AG08396 (cell line): Measurements from ENCODE around the gene VAV3.
A peak's percentile ranks its signal among the peaks of the same experiment; 100 is the strongest.

Experiments used
- DNase-seq: peaks from one replicate; pipeline ENCODE4 v3.0.0; 2012; ENCODE audit warnings: low spot score, mixed read lengths

Gene VAV3

DNA sequence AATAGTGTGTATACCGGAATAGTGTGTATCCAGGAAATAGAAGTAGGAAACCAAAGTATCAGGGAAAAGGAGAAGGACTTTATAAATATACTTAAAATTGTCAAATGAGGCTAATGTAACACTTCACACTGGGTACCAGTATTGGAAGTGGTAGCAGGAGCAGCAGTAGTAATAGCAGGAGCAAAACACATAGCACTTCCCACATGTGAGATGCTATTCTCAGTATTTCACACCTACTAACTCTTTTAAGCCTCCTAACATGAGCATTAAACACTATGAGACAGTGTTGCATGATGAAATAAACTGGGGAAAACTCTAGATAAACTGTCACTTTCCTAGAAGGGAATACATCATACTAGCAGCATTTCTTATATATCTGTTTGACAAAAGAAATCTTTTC lies 376.7 kb downstream of the VAV3 start:
- DNase-seq: no peak

GRCh38 chr1:107575226-107575625 lies 389.8 kb downstream of the VAV3 start:
- DNase-seq: no peak

DNA sequence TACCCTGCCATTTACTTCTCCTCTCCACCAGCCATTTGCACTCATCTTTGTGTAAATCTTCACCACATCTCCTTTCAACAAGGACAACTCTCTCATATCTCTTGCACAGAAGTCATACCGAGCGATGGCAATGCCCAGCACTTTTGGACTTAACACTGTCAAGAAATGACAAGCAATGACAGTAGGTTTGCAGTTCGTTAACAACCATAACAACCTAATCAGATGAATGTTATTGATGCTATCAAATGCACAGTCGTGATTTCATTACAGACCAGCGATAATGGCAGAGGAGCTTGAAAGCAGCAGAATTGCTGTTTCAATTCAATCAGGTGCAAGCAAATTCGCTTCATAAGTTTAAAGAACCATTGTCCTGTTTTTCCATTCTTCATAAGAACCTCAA lies 390.9 kb downstream of the VAV3 start:
- DNase-seq: no peak

GRCh38 chr1:107572674-107573211 lies 392.2 kb downstream of the VAV3 start:
- DNase-seq: peak; percentile 24

DNA sequence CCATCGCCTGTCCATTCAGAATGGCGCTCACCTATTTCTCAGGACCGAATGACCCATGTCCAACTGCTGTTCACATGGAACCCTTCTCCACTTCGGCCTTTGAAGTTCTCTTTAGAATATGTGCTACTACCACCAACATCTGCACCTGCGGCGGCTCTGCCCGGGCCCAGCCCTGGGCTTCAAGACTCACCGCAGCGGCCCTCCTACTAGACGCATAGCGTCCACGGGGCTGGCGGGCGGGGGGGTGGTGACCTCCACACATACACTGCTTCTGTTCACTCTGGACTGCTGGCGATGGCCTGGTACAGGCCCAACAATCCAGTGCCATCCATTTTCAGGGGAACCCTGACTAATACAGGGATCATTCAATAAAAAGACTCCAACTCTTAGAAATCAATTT lies 394.2 kb downstream of the VAV3 start:
- no peak for DNase-seq

DNA sequence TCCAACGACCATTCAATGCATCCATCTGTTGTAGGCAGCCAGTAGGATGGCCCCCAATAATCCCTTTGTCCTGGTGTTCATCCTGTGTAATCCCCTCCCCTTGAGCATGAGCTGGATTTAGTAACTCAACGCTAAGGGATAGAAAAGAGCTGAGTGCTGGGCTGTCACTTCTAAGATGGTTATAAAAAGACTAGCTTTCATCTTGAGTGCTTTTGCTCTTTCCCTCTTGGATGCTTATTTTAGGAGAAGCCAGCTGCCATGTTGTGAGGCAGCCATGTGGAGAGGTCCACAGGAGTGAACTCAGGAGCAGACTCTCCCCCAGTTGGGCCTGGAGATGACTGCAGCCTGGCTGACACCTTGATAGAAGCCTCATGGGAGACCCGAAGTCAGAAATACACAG lies 401.5 kb downstream of the VAV3 start:
- no peak for DNase-seq

GRCh38 chr1:107559881-107560280 lies 405.1 kb downstream of the VAV3 start:
- DNase-seq: no peak

GRCh38 chr1:107557095-107557494 lies 407.9 kb downstream of the VAV3 start:
- DNase-seq: no peak

DNA sequence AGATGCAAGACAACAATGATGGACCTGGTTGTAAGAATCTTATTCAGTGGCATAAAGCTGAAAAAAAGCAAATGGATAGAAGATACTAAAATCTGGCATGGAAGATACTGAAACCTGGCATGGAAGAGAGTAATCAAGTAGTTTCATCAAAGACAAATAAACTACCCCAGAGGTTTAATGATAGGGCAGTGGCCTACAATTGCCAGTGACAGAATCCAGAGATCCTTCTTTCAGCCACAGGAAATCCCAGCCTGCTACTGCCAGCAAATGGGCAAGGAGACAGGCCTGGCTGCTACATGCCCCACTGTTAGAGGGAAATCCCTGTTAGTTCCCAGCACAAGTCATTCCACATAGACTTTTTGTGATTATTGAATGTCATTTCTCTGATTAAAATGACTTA lies 409.4 kb downstream of the VAV3 start:
- no peak for DNase-seq

GRCh38 chr1:107552781-107553180 lies 412.2 kb downstream of the VAV3 start:
- no peak for DNase-seq

- DNase-seq: no peak
Measured at GRCh38 chr1:107551456-107551855, 413.5 kb downstream of the VAV3 start.

DNA sequence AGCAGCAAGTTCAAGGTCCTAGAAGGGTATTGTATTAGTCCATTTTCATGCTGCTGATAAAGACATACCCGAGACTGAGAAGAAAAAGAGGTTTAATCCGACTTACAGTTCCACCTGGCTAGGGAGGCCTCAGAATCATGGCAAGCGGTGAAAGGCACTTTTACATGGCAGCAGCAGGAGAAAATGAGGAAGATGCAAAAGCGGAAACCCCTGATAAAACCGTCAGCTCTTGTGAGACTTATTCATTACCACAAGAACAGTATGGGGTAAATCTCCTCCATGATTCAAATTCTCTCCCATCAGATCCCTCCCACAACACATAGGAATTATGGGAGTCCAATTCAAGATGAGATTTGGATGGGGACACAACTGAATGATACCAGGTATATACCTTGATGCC lies 414.6 kb downstream of the VAV3 start:
- no peak for DNase-seq

- DNase-seq: no peak
Measured at GRCh38 chr1:107549152-107549810, 415.7 kb downstream of the VAV3 start.

DNA sequence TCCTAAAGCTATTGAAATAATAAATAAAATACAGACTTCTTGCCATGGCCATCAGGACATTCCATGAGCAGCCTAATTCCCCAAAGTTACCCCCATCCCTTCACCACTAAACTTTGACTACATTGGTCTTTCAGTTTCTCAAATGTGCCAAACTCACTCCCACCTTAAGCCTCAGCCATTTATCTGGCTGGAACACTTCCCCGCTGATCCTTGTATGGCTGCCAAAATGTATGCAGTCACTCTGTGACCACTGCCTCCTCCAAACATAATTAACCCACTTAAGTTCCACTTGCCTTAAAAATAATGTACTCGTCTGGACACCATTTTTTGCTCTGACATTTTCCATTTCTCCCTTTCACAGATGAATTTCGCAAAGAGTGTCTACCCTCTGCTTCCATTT lies 416.7 kb downstream of the VAV3 start:
- DNase-seq: no peak

- no peak for DNase-seq
Measured at GRCh38 chr1:107547363-107548155, 417.4 kb downstream of the VAV3 start.

DNA sequence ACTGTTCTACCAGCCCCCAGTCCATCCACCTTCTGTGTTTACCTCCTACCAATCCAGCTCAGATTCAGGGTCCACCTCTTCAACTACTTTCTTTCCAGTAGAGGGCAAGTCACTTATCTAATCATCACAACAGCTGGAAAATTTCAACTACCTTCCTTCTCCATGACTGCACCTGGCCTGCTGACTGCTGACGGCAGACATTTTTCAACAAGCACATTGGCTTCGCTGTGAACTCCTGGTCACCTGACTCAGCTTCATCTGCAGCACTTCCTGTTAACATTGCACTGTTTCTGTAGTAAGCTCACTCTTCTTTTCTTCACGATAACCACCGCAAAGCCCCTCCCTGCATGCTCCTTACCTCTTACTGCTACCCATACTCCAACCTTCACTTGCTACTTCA lies 418.4 kb downstream of the VAV3 start:
- no peak for DNase-seq

GRCh38 chr1:107545879-107546278 lies 419.1 kb downstream of the VAV3 start:
- DNase-seq: no peak

- DNase-seq: no peak
Measured at GRCh38 chr1:107545056-107545577, 419.9 kb downstream of the VAV3 start.

GRCh38 chr1:107544285-107544684 lies 420.7 kb downstream of the VAV3 start:
- no peak for DNase-seq

GRCh38 chr1:107541412-107541811 lies 423.6 kb downstream of the VAV3 start:
- no peak for DNase-seq

DNA sequence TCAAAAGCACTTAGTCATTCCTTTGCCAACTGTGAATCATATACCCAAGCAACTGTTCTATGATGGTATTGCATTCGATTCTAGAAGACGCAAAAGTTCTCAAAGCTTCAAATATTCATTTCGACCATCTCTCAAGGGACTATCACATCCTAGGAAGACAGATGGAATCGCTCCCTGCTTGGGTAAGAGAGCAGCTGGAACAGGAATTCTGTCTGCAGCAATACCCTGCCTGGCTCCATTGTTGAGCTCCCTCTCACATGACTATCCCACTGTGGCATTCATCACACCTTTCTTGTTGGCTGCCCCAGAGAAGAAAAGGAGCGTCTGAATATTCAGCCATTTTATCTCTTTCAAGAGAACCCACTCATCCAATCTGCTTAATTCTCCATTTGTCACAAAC lies 426.5 kb downstream of the VAV3 start:
- no peak for DNase-seq

DNA sequence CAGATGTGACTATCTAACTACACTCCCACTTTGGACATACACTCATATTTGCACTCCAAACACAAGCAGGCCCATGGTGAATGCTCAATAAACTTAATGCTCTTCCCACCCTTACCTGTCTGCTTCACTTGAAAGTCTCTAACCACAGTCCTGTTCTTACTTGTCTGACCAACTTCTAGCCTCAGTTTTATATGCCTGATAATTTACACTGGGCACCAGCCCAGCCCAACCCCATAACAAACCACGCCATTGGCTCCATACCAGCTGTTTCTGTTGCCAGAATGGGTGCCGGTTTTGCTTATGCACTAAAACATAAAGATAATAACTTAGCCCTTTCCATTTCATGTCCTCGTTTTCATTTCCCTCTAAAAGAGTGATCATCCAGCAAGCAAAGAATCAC lies 428.7 kb downstream of the VAV3 start:
- DNase-seq: no peak

DNA sequence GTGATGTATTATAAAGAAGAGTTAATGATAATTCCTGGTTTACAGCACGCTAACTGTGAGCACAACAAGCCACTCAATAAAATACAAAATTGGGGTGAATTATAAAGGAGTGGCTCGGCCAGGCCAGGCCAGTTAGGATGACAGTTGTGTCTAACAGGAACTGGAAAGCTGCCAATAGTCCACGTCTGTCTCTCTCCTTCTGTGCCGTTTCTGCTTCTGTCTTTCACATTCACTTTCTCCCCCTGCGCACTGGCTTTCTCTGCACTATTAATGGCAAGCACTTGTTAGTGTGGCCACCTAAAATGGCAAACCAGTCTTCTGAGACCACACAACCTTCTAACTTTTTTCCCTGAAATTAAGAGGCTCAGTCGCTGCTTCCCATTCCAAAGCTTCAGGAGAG lies 429.9 kb downstream of the VAV3 start:
- no peak for DNase-seq
